HEK293 (cell line): ENCODE results near the gene SFT2D1.

Source experiments
- CTCF ChIA-PET: fragments of 350-600 bp; formaldehyde crosslinking; extraction: SDS; loops from one replicate; lab custom pipeline; 2021; ENCODE audit warnings: antibody characterized with exemption; lab: Yijun Ruan, JAX
- POLR2A ChIA-PET: fragments of 300-600 bp; formaldehyde crosslinking; extraction: SDS; loops from one replicate; lab custom pipeline; 2020; ENCODE audit warnings: antibody characterized with exemption, inconsistent platforms; lab: Yijun Ruan, JAX
- H3K27ac ChIP-seq: fragments of 200-500 bp; sonication (Bioruptor generic); 2 replicates; pipeline ENCODE4 v1.5.1; 2014; ENCODE audit warnings: low read depth, low read length, control low read depth, inconsistent platforms; ENCODE audit errors: extremely low read depth
- H3K36me3 ChIP-seq, 2 experiments: fragments of 200-500 bp in 1 of 2; sonication (Bioruptor generic) in 1 of 2; 1 replicate in 1 of 2; 2 replicates in 1 of 2; pipeline ENCODE4 v1.5.1; 2014 to 2017; ENCODE audit warnings: inconsistent platforms in 2 of 2, low read length in 2 of 2; ENCODE audit not compliant: control insufficient read depth in 2 of 2, insufficient read depth in 1 of 2
- H3K4me1 ChIP-seq: fragments of 200-500 bp; sonication (Bioruptor generic); 2 replicates; pipeline ENCODE4 v1.5.1; 2014; ENCODE audit warnings: mild to moderate bottlenecking, low read length, inconsistent platforms; ENCODE audit not compliant: control insufficient read depth, insufficient read depth
- H3K4me3 ChIP-seq: 2 replicates; pipeline ENCODE4 v1.5.1; 2011; ENCODE audit warnings: low read depth, mild to moderate bottlenecking, control low read depth, low read length, moderate library complexity
- H3K9me3 ChIP-seq: fragments of 200-500 bp; sonication (Bioruptor generic); 2 replicates; pipeline ENCODE4 v1.5.1; 2014; ENCODE audit warnings: low read depth, low read length, inconsistent platforms; ENCODE audit not compliant: control insufficient read depth, insufficient read depth
- FEZF1 ChIP-seq: fragments of 450-650 bp; formaldehyde crosslinking; IDR thresholded peaks from 2 replicates; pipeline ENCODE4 v1.5.1; 2016; ENCODE audit warnings: missing biosample characterization, missing genetic modification characterization
- GLI2 ChIP-seq: fragments of 450-650 bp; formaldehyde crosslinking; IDR thresholded peaks from 2 replicates; pipeline ENCODE4; 2017; ENCODE audit warnings: missing biosample characterization, missing genetic modification characterization, low read depth, borderline replicate concordance
- GLIS1 ChIP-seq: fragments of 450-650 bp; formaldehyde crosslinking; IDR thresholded peaks from 2 replicates; pipeline ENCODE4 v1.5.1; 2016; ENCODE audit warnings: missing biosample characterization, missing genetic modification characterization
- PRDM1 ChIP-seq: fragments of 450-650 bp; formaldehyde crosslinking; IDR thresholded peaks from 2 replicates; pipeline ENCODE4; 2016; ENCODE audit warnings: missing biosample characterization, missing genetic modification characterization
- ZIC2 ChIP-seq: fragments of 450-650 bp; formaldehyde crosslinking; IDR thresholded peaks from 2 replicates; pipeline ENCODE4 v1.5.1; 2016; ENCODE audit warnings: missing biosample characterization, missing genetic modification characterization
- ZNF157 ChIP-seq: fragments of 450-650 bp; formaldehyde crosslinking; IDR thresholded peaks from 2 replicates; pipeline ENCODE4 v1.5.1; 2016; ENCODE audit warnings: missing biosample characterization, missing genetic modification characterization
- ZNF239 ChIP-seq: fragments of 450-650 bp; formaldehyde crosslinking; IDR thresholded peaks from 2 replicates; pipeline ENCODE4 v1.5.1; 2016; ENCODE audit warnings: missing biosample characterization, missing genetic modification characterization
- ZNF404 ChIP-seq: fragments of 450-650 bp; formaldehyde crosslinking; IDR thresholded peaks from 2 replicates; pipeline ENCODE4 v1.5.1; 2017; ENCODE audit warnings: missing biosample characterization, missing genetic modification characterization
- ZNF530 ChIP-seq: fragments of 450-650 bp; formaldehyde crosslinking; IDR thresholded peaks from 2 replicates; pipeline ENCODE4 v1.5.1; 2016; ENCODE audit warnings: low read depth, missing biosample characterization, missing genetic modification characterization
- ZNF555 ChIP-seq: fragments of 450-650 bp; formaldehyde crosslinking; conservative IDR thresholded peaks from 2 replicates; pipeline ENCODE4 v1.5.1; 2017; ENCODE audit warnings: missing biosample characterization, mild to moderate bottlenecking, missing genetic modification characterization, inconsistent platforms
- ZNF596 ChIP-seq: fragments of 450-650 bp; IDR thresholded peaks from 2 replicates; pipeline ENCODE4 v1.5.0; 2018; ENCODE audit warnings: missing biosample characterization, mild to moderate bottlenecking, missing genetic modification characterization, moderate library complexity
- ZNF610 ChIP-seq: fragments of 450-650 bp; formaldehyde crosslinking; IDR thresholded peaks from 2 replicates; pipeline ENCODE4 v1.5.1; 2016; ENCODE audit warnings: missing biosample characterization, missing genetic modification characterization, borderline replicate concordance
- ZNF621 ChIP-seq: fragments of 450-650 bp; formaldehyde crosslinking; IDR thresholded peaks from 2 replicates; pipeline ENCODE4 v1.5.1; 2017; ENCODE audit warnings: missing biosample characterization, missing genetic modification characterization
- ZNF677 ChIP-seq: fragments of 450-650 bp; IDR thresholded peaks from 2 replicates; pipeline ENCODE4 v1.5.0; 2018; ENCODE audit warnings: missing biosample characterization, mild to moderate bottlenecking, missing genetic modification characterization, moderate library complexity
- ZNF830 ChIP-seq: fragments of 450-650 bp; IDR thresholded peaks from 2 replicates; pipeline ENCODE4 v1.5.0; 2018; ENCODE audit warnings: missing biosample characterization, missing genetic modification characterization, low read depth, mild to moderate bottlenecking, moderate library complexity
- TF ChIP-seq, protein P1 (sequence below): sonication (generic); formaldehyde crosslinking; IDR thresholded peaks from 2 replicates; pipeline ENCODE4 v1.8.1; 2022; ENCODE audit warnings: mild to moderate bottlenecking, moderate library complexity, missing genetic modification reagents
- TF ChIP-seq, protein P2 (sequence below): fragments of 450-650 bp; formaldehyde crosslinking; IDR thresholded peaks from 2 replicates; pipeline ENCODE4 v1.5.1; 2016; ENCODE audit warnings: missing biosample characterization, missing genetic modification characterization
- TF ChIP-seq, protein P3 (sequence below): fragments of 450-650 bp; formaldehyde crosslinking; IDR thresholded peaks from 2 replicates; pipeline ENCODE4 v1.5.1; 2016; ENCODE audit warnings: missing biosample characterization, missing genetic modification characterization
- TF ChIP-seq, protein P4 (sequence below): fragments of 450-650 bp; formaldehyde crosslinking; optimal IDR thresholded peaks from 2 replicates; pipeline ENCODE3; 2016; ENCODE audit warnings: missing biosample characterization, mild to moderate bottlenecking, missing genetic modification characterization
- TF ChIP-seq, protein P5 (sequence below): fragments of 450-650 bp; formaldehyde crosslinking; IDR thresholded peaks from 2 replicates; pipeline ENCODE4 v1.5.1; 2016; ENCODE audit warnings: missing biosample characterization, missing genetic modification characterization, borderline replicate concordance

SFT2D1 gene

DNA sequence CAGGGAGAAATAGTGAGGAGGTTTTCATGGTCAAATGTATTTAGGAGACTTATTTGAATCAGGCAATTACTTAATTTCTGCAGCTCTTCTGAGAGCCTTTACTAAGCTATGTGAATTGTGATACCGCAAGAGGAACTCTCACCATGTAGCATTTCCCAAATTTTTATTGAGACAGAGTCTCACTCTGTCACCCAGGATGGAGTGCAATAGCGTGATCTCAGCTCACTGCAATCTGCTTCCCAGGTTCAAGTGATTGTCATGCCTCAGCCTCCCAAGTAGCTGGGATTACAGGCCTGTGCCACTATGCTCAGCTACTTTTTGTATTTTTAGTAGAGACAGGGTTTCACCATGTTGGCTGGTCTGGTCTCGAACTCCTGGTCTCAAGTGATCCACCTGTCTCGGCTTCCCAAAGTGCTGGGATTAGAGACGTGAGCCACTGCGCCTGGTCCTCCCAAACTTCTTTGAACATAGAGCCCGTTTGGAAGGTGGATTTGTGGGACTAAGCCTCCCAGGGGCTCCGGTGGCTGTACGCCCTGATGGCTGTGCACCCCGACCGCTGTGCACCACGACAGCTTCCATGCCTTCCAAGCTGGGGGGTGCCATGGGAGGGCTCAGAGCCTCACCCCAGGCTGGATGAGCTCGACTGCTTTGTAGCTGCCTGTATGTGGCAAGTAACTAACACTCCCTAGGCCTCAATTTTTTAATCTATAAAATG, 46.1 kb upstream of the SFT2D1 start:
- H3K9me3 ChIP-seq: no peaks in the 10 kb centered on the region
- no peak overlapping the region for H3K4me3 ChIP-seq
- ChIA-PET CTCF (interaction anchor here (1.7 to 4.0 kb wide), 2 partner anchors 12 to 113 kb away, joined by 6 to 27 read pairs; no protein-coding TSS in a partner anchor), POLR2A (interaction anchor here (1.5 kb wide), 1 partner anchor 7 kb away, joined by 3 read pairs; no protein-coding TSS in a partner anchor)
- H3K4me1 ChIP-seq: no peaks in the 10 kb centered on the region
- no peaks in the 10 kb centered on the region for H3K36me3 ChIP-seq
- no peak overlapping the region for H3K27ac ChIP-seq
- TF ChIP-seq PRDM1 (tag by site-specific recombination) (no peak), FEZF1 (tag by site-specific recombination) (no peak), GLI2 (tag by site-specific recombination) (no peak), ZIC2 (tag by site-specific recombination) (no peak), ZNF596 (no peak), ZNF610 (tag by site-specific recombination) (no peak), GLIS1 (tag by site-specific recombination) (no peak), ZNF555 (tag by site-specific recombination) (no peak), ZNF404 (tag by site-specific recombination) (no peak), ZNF830 (tag by site-specific recombination) (no peak), ZNF621 (tag by site-specific recombination) (no peak), ZNF239 (tag by site-specific recombination) (no peak), ZNF677 (no peak), ZNF530 (tag by site-specific recombination) (no peak), ZNF157 (no peak)
- TF ChIP-seq, protein P1, sequence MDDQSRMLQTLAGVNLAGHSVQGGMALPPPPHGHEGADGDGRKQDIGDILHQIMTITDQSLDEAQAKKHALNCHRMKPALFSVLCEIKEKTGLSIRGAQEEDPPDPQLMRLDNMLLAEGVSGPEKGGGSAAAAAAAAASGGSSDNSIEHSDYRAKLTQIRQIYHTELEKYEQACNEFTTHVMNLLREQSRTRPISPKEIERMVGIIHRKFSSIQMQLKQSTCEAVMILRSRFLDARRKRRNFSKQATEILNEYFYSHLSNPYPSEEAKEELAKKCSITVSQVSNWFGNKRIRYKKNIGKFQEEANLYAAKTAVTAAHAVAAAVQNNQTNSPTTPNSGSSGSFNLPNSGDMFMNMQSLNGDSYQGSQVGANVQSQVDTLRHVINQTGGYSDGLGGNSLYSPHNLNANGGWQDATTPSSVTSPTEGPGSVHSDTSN (CRISPR knock-in tag): no peak
- TF ChIP-seq, protein P2, sequence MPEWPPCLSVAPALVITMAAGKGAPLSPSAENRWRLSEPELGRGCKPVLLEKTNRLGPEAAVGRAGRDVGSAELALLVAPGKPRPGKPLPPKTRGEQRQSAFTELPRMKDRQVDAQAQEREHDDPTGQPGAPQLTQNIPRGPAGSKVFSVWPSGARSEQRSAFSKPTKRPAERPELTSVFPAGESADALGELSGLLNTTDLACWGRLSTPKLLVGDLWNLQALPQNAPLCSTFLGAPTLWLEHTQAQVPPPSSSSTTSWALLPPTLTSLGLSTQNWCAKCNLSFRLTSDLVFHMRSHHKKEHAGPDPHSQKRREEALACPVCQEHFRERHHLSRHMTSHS (tag by site-specific recombination): no peak
- TF ChIP-seq, protein P3, sequence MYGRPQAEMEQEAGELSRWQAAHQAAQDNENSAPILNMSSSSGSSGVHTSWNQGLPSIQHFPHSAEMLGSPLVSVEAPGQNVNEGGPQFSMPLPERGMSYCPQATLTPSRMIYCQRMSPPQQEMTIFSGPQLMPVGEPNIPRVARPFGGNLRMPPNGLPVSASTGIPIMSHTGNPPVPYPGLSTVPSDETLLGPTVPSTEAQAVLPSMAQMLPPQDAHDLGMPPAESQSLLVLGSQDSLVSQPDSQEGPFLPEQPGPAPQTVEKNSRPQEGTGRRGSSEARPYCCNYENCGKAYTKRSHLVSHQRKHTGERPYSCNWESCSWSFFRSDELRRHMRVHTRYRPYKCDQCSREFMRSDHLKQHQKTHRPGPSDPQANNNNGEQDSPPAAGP (tag by site-specific recombination): no peak
- TF ChIP-seq, protein P4, sequence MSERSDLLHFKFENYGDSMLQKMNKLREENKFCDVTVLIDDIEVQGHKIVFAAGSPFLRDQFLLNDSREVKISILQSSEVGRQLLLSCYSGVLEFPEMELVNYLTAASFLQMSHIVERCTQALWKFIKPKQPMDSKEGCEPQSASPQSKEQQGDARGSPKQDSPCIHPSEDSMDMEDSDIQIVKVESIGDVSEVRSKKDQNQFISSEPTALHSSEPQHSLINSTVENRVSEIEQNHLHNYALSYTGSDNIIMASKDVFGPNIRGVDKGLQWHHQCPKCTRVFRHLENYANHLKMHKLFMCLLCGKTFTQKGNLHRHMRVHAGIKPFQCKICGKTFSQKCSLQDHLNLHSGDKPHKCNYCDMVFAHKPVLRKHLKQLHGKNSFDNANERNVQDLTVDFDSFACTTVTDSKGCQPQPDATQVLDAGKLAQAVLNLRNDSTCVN: no peak
- TF ChIP-seq, protein P5, sequence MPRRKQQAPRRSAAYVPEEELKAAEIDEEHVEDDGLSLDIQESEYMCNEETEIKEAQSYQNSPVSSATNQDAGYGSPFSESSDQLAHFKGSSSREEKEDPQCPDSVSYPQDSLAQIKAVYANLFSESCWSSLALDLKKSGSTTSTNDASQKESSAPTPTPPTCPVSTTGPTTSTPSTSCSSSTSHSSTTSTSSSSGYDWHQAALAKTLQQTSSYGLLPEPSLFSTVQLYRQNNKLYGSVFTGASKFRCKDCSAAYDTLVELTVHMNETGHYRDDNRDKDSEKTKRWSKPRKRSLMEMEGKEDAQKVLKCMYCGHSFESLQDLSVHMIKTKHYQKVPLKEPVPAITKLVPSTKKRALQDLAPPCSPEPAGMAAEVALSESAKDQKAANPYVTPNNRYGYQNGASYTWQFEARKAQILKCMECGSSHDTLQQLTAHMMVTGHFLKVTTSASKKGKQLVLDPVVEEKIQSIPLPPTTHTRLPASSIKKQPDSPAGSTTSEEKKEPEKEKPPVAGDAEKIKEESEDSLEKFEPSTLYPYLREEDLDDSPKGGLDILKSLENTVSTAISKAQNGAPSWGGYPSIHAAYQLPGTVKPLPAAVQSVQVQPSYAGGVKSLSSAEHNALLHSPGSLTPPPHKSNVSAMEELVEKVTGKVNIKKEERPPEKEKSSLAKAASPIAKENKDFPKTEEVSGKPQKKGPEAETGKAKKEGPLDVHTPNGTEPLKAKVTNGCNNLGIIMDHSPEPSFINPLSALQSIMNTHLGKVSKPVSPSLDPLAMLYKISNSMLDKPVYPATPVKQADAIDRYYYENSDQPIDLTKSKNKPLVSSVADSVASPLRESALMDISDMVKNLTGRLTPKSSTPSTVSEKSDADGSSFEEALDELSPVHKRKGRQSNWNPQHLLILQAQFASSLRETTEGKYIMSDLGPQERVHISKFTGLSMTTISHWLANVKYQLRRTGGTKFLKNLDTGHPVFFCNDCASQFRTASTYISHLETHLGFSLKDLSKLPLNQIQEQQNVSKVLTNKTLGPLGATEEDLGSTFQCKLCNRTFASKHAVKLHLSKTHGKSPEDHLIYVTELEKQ (tag by site-specific recombination): no peak
